Peyer's patch (tissue), 4 donors: ENCODE measurements around the gene PIP4K2B. TPM values are rescaled to one million over a fixed set of nuclear protein-coding genes. Genes with fewer than 3 reads are reported as not detected.
"Not testable (repeated sequence)": the region's sequence is repeated elsewhere in the genome, so short reads cannot be mapped to it uniquely, and the experiment has no call there.

Experiments
- DNase-seq, 3 donors: peaks; one replicate each; pipeline ENCODE4 v3.0.0-alpha.2; 2017 to 2019
- H3K27ac ChIP-seq, 4 donors: fragments of 200-600 bp; sonication (generic); one replicate each; pipeline ENCODE4 v1.5.1; 2016 to 2019
- H3K27me3 ChIP-seq, 2 donors: fragments of 200-600 bp; sonication (generic); one replicate each; pipeline ENCODE4 v1.5.1; 2019
- H3K36me3 ChIP-seq, 3 donors: fragments of 200-600 bp; sonication (generic); one replicate each; pipeline ENCODE4 v1.5.1; 2016 to 2019
- H3K4me1 ChIP-seq, 4 donors: fragments of 200-600 bp; sonication (generic); one replicate each; pipeline ENCODE4 v1.5.1; 2016 to 2019
- H3K4me3 ChIP-seq, 4 donors: fragments of 200-600 bp; sonication (generic); 1 replicate in 3 of 4; 2 replicates in 1 of 4; pipeline ENCODE4 v1.5.1; 2016 to 2019; ENCODE audit warnings: mild to moderate bottlenecking in 1 of 4
- H3K9me3 ChIP-seq, 4 donors: fragments of 200-600 bp; sonication (generic); one replicate each; pipeline ENCODE4 v1.5.1; 2016 to 2019; ENCODE audit warnings: mild to moderate bottlenecking in 1 of 4
- CTCF ChIP-seq, 6 experiments: fragments of 450-650 bp in 4 of 6; fragments of 200-600 bp in 2 of 6; sonication (generic) in 1 of 6; IDR thresholded peaks; one replicate each; pipeline ENCODE4 v1.5.1; 2017 to 2019; ENCODE audit warnings: antibody characterized with exemption in 6 of 6, mild to moderate bottlenecking in 3 of 6, moderate library complexity in 1 of 6
- POLR2A ChIP-seq, 2 donors: fragments of 450-650 bp; IDR thresholded peaks; one replicate each; pipeline ENCODE4 v1.5.1; 2017; ENCODE audit warnings: antibody characterized with exemption in 2 of 2, mild to moderate bottlenecking in 2 of 2, moderate library complexity in 2 of 2
- total RNA-seq, 4 donors: library from RNA; depleted of rRNA; stranded (reverse); fragments of >200 nt; gene quantifications; one replicate each; pipeline ENCODE4 v1.1.0, GENCODE V29; 2016

PIP4K2B gene
- total RNA-seq, 4 donors from 2014 or later: 16.7 to 61.9 (median 22.8) TPM

- Histone ChIP-seq H3K27me3 (no peaks in the 10 kb centered on the region), H3K27ac (peak overlapping the region; percentile 76 to 99 (median 94)), H3K4me3 (peak overlapping the region; percentile 78 to 96 (median 86)), H3K4me1 (peaks cover 12 to 69% (median 29%) of the 10 kb centered on the region in 4 donors), H3K36me3 (no peaks in the 10 kb centered on the region), H3K9me3 (no peaks in the 10 kb centered on the region)
- TF ChIP-seq CTCF (IDR thresholded peaks at IDR 0.05) (no peak), POLR2A (IDR thresholded peaks at IDR 0.05) (no peak)
- DNase-seq: no peak
Observed at GRCh38 chr17:38729368-38729885, 69.9 kb downstream of the PIP4K2B start.

GRCh38 chr17:38728290-38728831 lies 71.0 kb downstream of the PIP4K2B start:
- peak in 2 of 3 donors; percentile 88 to 89 for DNase-seq
- H3K27ac ChIP-seq: peak overlapping the region; percentile 25 to 99 (median 62)
- no peaks in the 10 kb centered on the region for H3K36me3 ChIP-seq
- TF ChIP-seq POLR2A (IDR thresholded peaks at IDR 0.05) (no peak), CTCF (IDR thresholded peaks at IDR 0.05) (no peak)
- H3K4me3 ChIP-seq: no peak overlapping the region
- peaks cover 7 to 64% (median 29%) of the 10 kb centered on the region in 4 donors for H3K4me1 ChIP-seq
- H3K27me3 ChIP-seq: no peaks in the 10 kb centered on the region
- no peaks in the 10 kb centered on the region for H3K9me3 ChIP-seq

GRCh38 chr17:38727736-38728135 lies 71.6 kb downstream of the PIP4K2B start:
- Histone ChIP-seq H3K4me1 (peaks cover 5 to 60% (median 29%) of the 10 kb centered on the region in 4 donors), H3K9me3 (no peaks in the 10 kb centered on the region), H3K27ac (peak overlapping the region in 2 of 4 donors; percentile 91 to 99), H3K27me3 (no peaks in the 10 kb centered on the region), H3K4me3 (no peak overlapping the region), H3K36me3 (peaks cover 0 to 2% (median 0%) of the 10 kb centered on the region in 3 donors)
- no peak for DNase-seq
- no peak for TF ChIP-seq CTCF (IDR thresholded peaks at IDR 0.05)
- no peak for TF ChIP-seq POLR2A (IDR thresholded peaks at IDR 0.05)

GRCh38 chr17:38726145-38726544 lies 73.2 kb downstream of the PIP4K2B start:
- H3K4me1 ChIP-seq: peaks cover 3 to 44% (median 26%) of the 10 kb centered on the region in 4 donors
- DNase-seq: peak in 2 of 3 donors; percentile 81 to 86
- not testable (repeated sequence) for H3K27me3 ChIP-seq, H3K9me3 ChIP-seq, H3K4me3 ChIP-seq
- peak overlapping the region in 3 of 4 donors; percentile 28 to 76 (median 34) for H3K27ac ChIP-seq
- peaks cover 0 to 18% (median 0%) of the 10 kb centered on the region in 3 donors for H3K36me3 ChIP-seq

- Histone ChIP-seq H3K36me3 (peaks cover 0 to 28% (median 0%) of the 10 kb centered on the region in 3 donors), H3K27me3 (no peaks in the 10 kb centered on the region), H3K4me3 (no peak overlapping the region), H3K9me3 (no peaks in the 10 kb centered on the region), H3K27ac (peak overlapping the region in 2 of 4 donors; percentile 16 to 76), H3K4me1 (peaks cover 3 to 42% (median 20%) of the 10 kb centered on the region in 4 donors)
- DNase-seq: no peak
- TF ChIP-seq POLR2A (IDR thresholded peaks at IDR 0.05) (no peak), CTCF (IDR thresholded peaks at IDR 0.05) (no peak)
Observed at GRCh38 chr17:38725066-38725465, 74.3 kb downstream of the PIP4K2B start.

GRCh38 chr17:38724337-38724988 lies 74.9 kb downstream of the PIP4K2B start:
- Histone ChIP-seq H3K27ac (peak overlapping the region in 1 of 4 donors; percentile 76), H3K4me3 (no peak overlapping the region), H3K9me3 (no peaks in the 10 kb centered on the region), H3K27me3 (no peaks in the 10 kb centered on the region), H3K4me1 (peaks cover 3 to 39% (median 20%) of the 10 kb centered on the region in 4 donors), H3K36me3 (peaks cover 0 to 34% (median 0%) of the 10 kb centered on the region in 3 donors)
- TF ChIP-seq CTCF (IDR thresholded peaks at IDR 0.05) (no peak), POLR2A (IDR thresholded peaks at IDR 0.05) (no peak)
- peak in 2 of 3 donors; percentile 65 to 74 for DNase-seq
